ENCODE results near the gene GPRC5A.

GRCh38 chr12:12954356-12954755, 63.0 kb downstream of the GPRC5A start:
- TF ChIP-seq CREB1 (IDR thresholded peaks at IDR 0.05) (no peak), POLR2A (IDR thresholded peaks at IDR 0.05; ENCODE audit: control extremely low read depth in 1 of 2, low read depth in 2 of 2, low read length in 2 of 2) (no peak), POU5F1 (IDR thresholded peaks at IDR 0.05; ENCODE audit: low read depth, low read length) (no peak), CTCF (IDR thresholded peaks at IDR 0.05; ENCODE audit: control extremely low read depth in 1 of 3, insufficient read depth in 1 of 3, low read depth in 1 of 3, low read length in 3 of 3) (no peak), EP300 (IDR thresholded peaks at IDR 0.05; ENCODE audit: borderline replicate concordance in 1 of 2, low read depth in 2 of 2, low read length in 2 of 2) (no peak), MAX (IDR thresholded peaks at IDR 0.05) (no peak), CHD2 (IDR thresholded peaks at IDR 0.05; ENCODE audit: low read length) (no peak), TBP (IDR thresholded peaks at IDR 0.05; ENCODE audit: low read depth, low read length) (no peak), CBX5 (IDR thresholded peaks at IDR 0.05; ENCODE audit: low read depth, low read length) (no peak), ATF3 (IDR thresholded peaks at IDR 0.05; ENCODE audit: insufficient read depth, low read depth, low read length) (no peak)
